ENCODE data around the gene ARID2. TPM values are rescaled to one million over a fixed set of nuclear protein-coding genes. Genes with fewer than 3 reads are reported as not detected.

Gene ARID2
- total RNA-seq, 1 donor from 2014 or later: 63.6 TPM

GRCh38 chr12:45701296-45701695, 28.2 kb upstream of the ARID2 start:
- Mint-ChIP-seq H3K27ac (no peak overlapping the region), H3K27me3 (no peaks in the 10 kb centered on the region), H3K36me3 (ENCODE audit: insufficient read depth) (peaks cover 1% of the 10 kb centered on the region), H3K9me3 (ENCODE audit: low read depth) (peaks cover 8% of the 10 kb centered on the region), H3K4me3 (ENCODE audit: low read depth) (no peak overlapping the region), H3K4me1 (ENCODE audit: low read depth) (peaks cover 3% of the 10 kb centered on the region)
- no peak for DNase-seq (ENCODE audit: low spot score, unreplicated experiment)
- TF ChIP-seq, protein P1, sequence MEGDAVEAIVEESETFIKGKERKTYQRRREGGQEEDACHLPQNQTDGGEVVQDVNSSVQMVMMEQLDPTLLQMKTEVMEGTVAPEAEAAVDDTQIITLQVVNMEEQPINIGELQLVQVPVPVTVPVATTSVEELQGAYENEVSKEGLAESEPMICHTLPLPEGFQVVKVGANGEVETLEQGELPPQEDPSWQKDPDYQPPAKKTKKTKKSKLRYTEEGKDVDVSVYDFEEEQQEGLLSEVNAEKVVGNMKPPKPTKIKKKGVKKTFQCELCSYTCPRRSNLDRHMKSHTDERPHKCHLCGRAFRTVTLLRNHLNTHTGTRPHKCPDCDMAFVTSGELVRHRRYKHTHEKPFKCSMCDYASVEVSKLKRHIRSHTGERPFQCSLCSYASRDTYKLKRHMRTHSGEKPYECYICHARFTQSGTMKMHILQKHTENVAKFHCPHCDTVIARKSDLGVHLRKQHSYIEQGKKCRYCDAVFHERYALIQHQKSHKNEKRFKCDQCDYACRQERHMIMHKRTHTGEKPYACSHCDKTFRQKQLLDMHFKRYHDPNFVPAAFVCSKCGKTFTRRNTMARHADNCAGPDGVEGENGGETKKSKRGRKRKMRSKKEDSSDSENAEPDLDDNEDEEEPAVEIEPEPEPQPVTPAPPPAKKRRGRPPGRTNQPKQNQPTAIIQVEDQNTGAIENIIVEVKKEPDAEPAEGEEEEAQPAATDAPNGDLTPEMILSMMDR (IDR thresholded peaks at IDR 0.05; ENCODE audit: unreplicated experiment): no peak

DNA sequence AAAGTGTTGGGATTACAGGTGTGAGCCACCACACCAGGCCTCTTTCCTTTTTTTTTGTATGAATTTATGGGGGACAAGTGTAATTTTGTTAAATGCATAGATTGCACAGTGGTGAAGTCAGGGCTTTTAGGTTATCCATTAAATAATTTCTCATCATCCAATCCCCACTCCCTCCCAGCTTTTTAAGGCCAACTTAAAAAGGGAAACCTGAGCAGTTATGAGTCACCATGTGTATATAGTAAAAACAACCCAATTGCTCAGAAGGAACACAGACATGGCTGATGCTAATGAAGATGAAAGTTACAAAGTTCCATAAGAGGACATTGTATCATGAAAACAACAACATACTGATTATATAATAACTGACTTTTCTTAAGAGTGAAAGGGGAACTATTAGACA, 25.6 kb upstream of the ARID2 start:
- H3K9me3 Mint-ChIP-seq (ENCODE audit: low read depth): peaks cover 6% of the 10 kb centered on the region
- no peak overlapping the region for H3K4me3 Mint-ChIP-seq (ENCODE audit: low read depth)
- peaks cover 8% of the 10 kb centered on the region for H3K4me1 Mint-ChIP-seq (ENCODE audit: low read depth)
- DNase-seq (ENCODE audit: low spot score, unreplicated experiment): no peak
- TF ChIP-seq, protein P1 (IDR thresholded peaks at IDR 0.05; ENCODE audit: unreplicated experiment): no peak
- no peak overlapping the region for H3K27ac Mint-ChIP-seq
- H3K36me3 Mint-ChIP-seq (ENCODE audit: insufficient read depth): no peaks in the 10 kb centered on the region
- no peaks in the 10 kb centered on the region for H3K27me3 Mint-ChIP-seq

- H3K4me1 Mint-ChIP-seq (ENCODE audit: low read depth): peaks cover 8% of the 10 kb centered on the region
- DNase-seq (ENCODE audit: low spot score, unreplicated experiment): no peak
- H3K36me3 Mint-ChIP-seq (ENCODE audit: insufficient read depth): no peaks in the 10 kb centered on the region
- H3K9me3 Mint-ChIP-seq (ENCODE audit: low read depth): peaks cover 6% of the 10 kb centered on the region
- no peak overlapping the region for H3K4me3 Mint-ChIP-seq (ENCODE audit: low read depth)
- TF ChIP-seq, protein P1 (IDR thresholded peaks at IDR 0.05; ENCODE audit: unreplicated experiment): no peak
- no peaks in the 10 kb centered on the region for H3K27me3 Mint-ChIP-seq
- H3K27ac Mint-ChIP-seq: no peak overlapping the region
These were observed 24.5 kb upstream of the ARID2 start for GRCh38 chr12:45704968-45705367.

DNA sequence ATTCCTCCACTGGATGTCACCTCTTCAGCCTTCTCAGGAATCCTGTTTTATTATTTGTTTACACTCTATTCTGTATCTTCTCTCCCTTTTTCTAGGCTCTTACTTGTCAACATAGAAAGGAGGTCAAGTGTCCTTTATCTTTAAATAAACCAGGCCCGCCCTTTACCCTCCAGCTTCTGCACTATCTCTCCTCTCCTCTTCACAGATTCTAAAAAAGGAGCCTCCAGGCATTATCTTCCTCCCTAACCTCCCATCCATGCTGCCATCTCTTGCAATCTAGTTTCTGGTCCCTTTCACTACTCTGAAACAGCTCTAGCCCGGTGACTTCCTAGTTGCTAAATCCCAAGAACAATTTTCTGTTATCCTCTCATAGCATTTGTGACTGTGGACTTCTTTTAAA, 24.1 kb upstream of the ARID2 start:
- H3K4me1 Mint-ChIP-seq (ENCODE audit: low read depth): peaks cover 8% of the 10 kb centered on the region
- no peaks in the 10 kb centered on the region for H3K36me3 Mint-ChIP-seq (ENCODE audit: insufficient read depth)
- no peak overlapping the region for H3K27ac Mint-ChIP-seq
- no peaks in the 10 kb centered on the region for H3K27me3 Mint-ChIP-seq
- TF ChIP-seq, protein P1 (IDR thresholded peaks at IDR 0.05; ENCODE audit: unreplicated experiment): no peak
- DNase-seq (ENCODE audit: low spot score, unreplicated experiment): no peak
- H3K4me3 Mint-ChIP-seq (ENCODE audit: low read depth): no peak overlapping the region
- H3K9me3 Mint-ChIP-seq (ENCODE audit: low read depth): peaks cover 6% of the 10 kb centered on the region

DNA sequence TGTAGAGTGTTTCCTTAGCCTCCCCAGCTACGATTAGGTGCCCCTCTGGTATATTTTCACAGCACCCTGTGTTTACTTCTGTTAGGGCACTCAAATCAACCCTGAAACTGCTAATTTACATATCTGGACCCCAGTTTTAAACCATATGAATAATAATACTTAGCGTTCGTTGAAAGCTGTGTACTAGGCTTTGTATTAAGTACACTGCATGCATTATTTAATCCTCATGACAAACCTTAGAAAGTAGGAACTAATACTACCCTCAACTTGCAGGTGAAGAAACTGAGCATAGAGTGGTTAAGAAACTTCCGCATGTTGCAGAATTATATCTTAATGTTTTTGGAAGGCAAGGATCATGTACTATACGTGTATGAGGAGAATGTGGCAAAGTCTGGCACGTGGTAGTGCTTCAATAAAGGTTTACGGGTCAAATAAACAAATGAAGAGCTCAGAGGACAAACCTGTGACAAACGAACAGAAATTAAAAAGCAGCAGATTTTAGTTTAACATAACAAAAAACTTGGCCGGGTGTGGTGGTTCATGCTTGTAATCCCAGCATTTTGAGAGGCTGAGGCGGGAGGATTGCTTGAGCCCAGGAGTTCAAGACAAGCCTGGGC, 22.2 kb upstream of the ARID2 start:
- Mint-ChIP-seq H3K27me3 (no peaks in the 10 kb centered on the region), H3K36me3 (ENCODE audit: insufficient read depth) (no peaks in the 10 kb centered on the region), H3K4me3 (ENCODE audit: low read depth) (no peak overlapping the region), H3K9me3 (ENCODE audit: low read depth) (no peaks in the 10 kb centered on the region), H3K27ac (no peak overlapping the region), H3K4me1 (ENCODE audit: low read depth) (peaks cover 8% of the 10 kb centered on the region)
- TF ChIP-seq, protein P1 (IDR thresholded peaks at IDR 0.05; ENCODE audit: unreplicated experiment): no peak
- DNase-seq (ENCODE audit: low spot score, unreplicated experiment): no peak
